ENCODE measurements around the gene PLEKHG3.

PLEKHG3 gene

DNA sequence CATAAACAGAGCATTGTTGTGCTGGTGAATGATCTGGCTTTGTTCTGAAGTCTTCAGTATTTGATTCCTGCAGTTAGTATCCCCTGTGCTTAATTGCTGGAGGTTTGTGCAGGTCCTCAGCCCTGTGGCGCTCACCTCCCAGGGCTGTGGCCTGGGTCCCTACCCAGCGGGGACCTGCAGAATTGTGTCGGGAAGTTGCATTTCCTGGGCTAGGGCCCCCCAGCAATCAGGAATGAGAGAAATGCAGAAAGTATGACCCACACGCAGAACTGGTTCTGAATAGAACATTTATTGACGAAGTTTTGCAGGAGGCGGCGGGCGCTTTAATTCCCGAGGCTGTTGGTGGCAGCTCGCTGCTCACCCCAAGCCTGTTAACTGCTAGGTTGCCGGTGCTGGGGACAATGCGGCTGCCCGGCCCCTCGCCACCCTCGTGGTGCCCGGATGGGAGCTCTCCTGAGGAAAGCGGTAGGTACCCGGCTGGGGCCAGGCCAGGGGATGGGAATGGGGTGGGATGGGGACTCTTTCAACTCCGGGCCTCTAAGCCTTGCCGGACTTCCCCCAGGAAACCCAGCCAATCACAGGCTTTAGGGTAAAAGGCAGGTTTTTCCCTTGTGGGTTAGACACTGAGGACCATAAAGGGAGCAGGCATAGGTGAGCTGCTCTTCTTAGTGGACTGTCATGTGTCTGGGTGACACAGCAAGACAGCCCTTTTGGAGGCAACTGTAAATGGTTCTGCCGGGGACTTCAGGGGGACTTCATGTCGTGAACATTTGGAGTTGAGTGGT lies 11.6 kb downstream of the PLEKHG3 start:
- TF ChIP-seq, protein P1, sequence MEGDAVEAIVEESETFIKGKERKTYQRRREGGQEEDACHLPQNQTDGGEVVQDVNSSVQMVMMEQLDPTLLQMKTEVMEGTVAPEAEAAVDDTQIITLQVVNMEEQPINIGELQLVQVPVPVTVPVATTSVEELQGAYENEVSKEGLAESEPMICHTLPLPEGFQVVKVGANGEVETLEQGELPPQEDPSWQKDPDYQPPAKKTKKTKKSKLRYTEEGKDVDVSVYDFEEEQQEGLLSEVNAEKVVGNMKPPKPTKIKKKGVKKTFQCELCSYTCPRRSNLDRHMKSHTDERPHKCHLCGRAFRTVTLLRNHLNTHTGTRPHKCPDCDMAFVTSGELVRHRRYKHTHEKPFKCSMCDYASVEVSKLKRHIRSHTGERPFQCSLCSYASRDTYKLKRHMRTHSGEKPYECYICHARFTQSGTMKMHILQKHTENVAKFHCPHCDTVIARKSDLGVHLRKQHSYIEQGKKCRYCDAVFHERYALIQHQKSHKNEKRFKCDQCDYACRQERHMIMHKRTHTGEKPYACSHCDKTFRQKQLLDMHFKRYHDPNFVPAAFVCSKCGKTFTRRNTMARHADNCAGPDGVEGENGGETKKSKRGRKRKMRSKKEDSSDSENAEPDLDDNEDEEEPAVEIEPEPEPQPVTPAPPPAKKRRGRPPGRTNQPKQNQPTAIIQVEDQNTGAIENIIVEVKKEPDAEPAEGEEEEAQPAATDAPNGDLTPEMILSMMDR (IDR thresholded peaks at IDR 0.05; ENCODE audit: extremely low read depth, missing control alignments), result no peak
- DNase-seq (ENCODE audit: low spot score), result no peak

DNA sequence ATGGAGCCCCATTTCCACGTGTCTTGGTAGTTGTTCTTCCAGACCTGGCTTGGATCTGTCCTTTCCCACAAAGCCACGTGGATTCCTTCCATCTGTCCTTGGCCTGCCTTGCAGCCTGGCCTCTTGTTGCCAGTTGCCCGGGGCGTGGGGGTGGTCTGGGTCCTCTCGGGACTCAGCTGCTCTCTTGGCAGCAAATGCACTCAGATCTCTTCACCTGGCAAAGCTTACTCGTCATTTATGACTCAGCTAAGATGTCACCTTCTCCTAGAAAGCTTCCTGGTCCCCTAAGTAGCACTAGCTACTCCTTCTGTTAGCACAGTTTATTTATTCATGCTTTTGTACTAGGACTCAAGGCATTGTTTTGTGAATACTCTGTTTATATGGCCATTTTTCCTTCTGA lies 13.6 kb downstream of the PLEKHG3 start:
- no peak for DNase-seq (ENCODE audit: low spot score)
- TF ChIP-seq, protein P1 (IDR thresholded peaks at IDR 0.05; ENCODE audit: extremely low read depth, missing control alignments), result no peak

DNA sequence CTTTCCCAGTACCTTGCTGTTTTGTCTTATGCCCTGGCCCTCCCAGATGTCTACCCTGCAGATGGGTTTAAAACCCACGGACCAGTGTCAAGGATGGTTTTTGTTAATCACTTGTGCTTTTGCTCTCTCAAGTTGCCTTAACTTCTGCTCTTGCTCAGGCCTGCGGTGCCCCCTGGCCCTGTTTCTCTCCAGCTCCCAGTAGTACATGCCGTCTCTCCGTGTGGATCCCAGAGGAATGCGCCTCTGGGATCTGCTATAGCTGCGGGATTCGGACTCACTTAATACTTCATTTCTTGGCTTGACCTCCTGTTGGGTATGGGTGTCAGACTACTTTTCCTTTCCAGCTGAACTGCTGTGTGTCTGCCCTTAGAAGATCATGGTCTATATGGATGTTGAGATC lies 14.5 kb downstream of the PLEKHG3 start:
- no peak for DNase-seq (ENCODE audit: low spot score)
- TF ChIP-seq, protein P1 (IDR thresholded peaks at IDR 0.05; ENCODE audit: extremely low read depth, missing control alignments), result no peak

DNA sequence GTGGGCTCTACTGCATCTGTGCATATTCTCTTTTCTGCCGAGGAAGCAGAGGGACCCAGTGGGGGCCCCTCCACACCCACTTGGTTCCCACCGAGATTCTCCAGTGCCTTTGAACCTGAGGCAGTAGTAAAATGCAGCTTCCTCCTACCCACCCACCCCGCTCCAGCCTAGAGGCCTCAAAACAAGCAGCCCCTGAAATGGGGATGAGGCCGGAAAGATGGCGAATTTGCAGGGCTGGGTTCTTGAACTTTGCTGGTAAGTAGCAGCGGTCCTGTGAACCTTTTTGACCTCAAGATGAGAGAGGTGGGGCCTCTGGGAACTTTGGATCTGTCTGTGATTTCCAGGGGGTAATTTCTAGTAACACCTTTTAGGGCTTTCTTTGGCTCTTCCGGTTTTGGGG lies 15.4 kb downstream of the PLEKHG3 start:
- no peak for DNase-seq (ENCODE audit: low spot score)
- TF ChIP-seq, protein P1 (IDR thresholded peaks at IDR 0.05; ENCODE audit: extremely low read depth, missing control alignments), result no peak

DNA sequence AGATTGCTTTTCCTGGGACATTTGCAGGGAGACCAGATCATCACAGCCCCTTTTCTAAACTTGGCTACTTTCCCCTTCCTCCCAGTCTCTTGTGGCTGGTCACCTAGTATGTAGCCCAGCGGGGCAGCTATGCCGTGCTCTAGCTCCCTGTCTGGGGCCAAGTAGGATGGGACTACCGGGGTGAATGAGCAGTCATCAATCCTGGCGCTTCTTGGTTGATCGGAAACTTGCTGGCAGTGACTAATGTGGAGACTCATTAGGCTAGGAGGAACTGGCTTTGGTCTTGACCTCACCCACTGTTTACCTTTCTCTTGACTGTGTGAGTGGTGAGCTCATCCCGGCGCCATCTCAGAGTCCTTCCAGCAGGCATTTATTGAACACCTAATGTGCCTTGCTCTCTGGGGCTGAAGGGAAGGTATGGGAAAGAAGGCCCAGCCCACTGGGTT lies 15.9 kb downstream of the PLEKHG3 start:
- TF ChIP-seq, protein P1 (IDR thresholded peaks at IDR 0.05; ENCODE audit: extremely low read depth, missing control alignments), result no peak
- no peak for DNase-seq (ENCODE audit: low spot score)

DNA sequence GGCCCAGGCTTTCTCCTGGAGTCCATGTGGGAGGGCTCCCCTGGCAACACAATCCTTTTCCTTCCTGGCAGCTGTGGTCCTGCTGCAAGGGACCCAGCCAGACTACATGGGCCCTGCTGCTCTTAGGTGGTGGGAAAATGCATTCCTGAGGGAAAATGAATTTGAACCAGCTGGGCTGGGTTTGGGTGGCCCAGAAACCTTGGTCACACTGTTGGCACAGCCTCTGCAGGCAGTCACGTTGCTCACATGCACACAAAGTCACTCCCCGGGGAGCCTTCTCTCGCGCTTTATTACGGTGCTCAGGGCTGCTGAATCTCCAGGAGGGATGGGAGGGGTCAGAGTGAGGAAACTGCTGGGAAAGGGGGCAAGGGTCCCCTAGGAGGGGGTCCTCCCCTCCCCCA lies 17.2 kb downstream of the PLEKHG3 start:
- TF ChIP-seq, protein P1 (IDR thresholded peaks at IDR 0.05; ENCODE audit: extremely low read depth, missing control alignments), result no peak
- no peak for DNase-seq (ENCODE audit: low spot score)

DNA sequence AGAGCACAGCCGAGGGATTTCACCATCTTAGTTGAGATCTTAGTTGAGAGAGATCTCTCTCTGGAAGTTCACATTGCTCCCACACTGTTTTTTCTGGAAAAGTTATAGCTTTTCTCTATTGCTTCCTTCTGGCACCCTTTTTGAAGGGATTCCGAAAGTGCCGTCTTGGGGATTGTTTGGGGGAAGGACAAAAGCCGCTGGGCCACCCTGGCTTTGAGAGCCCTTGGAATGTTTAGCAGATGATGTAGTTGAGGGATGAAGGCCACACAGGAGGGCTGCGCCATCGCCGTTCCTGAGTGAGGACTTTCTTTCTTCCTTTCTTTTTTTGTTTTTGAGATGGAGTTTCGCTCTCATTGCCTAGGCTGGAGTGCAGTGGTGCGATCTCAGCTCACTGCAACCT lies 17.7 kb downstream of the PLEKHG3 start:
- TF ChIP-seq, protein P1 (IDR thresholded peaks at IDR 0.05; ENCODE audit: extremely low read depth, missing control alignments), result no peak
- DNase-seq (ENCODE audit: low spot score), result no peak
